ENCODE measurements around the gene HEPN1. TPM values are rescaled to one million over a fixed set of nuclear protein-coding genes. Genes with fewer than 3 reads are reported as not detected.

The HEPN1 gene
- total and polyA plus RNA-seq, 2 of the 8 experiments (the other 6 are each of a cell fraction or from before 2014, with no cell fraction given) = not detected

- H3K23ac ChIP-seq (ENCODE audit: insufficient read length) = no peak overlapping the region
- H4K91ac ChIP-seq (replicated peaks; ENCODE audit: insufficient read length, low read length) = no peak overlapping the region
- no peak overlapping the region for H2BK20ac ChIP-seq (ENCODE audit: low read length)
- no peak overlapping the region for H3K18ac ChIP-seq (ENCODE audit: extremely low read depth, low read length)
- POLR2A ChIA-PET (ENCODE audit: partially characterized antibody) = interaction anchor here (0.6 to 2.0 kb wide), 4 partner anchors 10 to 94 kb away, joined by 3 to 7 read pairs (median 4); partner anchors contain the start of gene ROBO4
- H3K4me1 ChIP-seq (replicated peaks in 1 of 4; ENCODE audit: control insufficient read depth in 3 of 4, insufficient read depth in 4 of 4, low read length in 3 of 4) = peaks cover 0 to 1% (median 0%) of the 10 kb centered on the region in 4 experiments; a peak in 2 of 7 replicates
- CTCF ChIA-PET (ENCODE audit: partially characterized antibody) = interaction anchor here (0.7 to 3.5 kb wide), 9 partner anchors 10 to 200 kb away, joined by 3 to 13 read pairs (median 3); partner anchors contain the start of gene ROBO4
- H3K4me2 ChIP-seq (ENCODE audit: insufficient read depth in 1 of 2, low read depth in 2 of 2, low read length in 2 of 2) = no peak overlapping the region
- H3K4me3 ChIP-seq (ENCODE audit: extremely low read depth in 1 of 4, insufficient read depth in 2 of 4, low read depth in 3 of 4, low read length in 4 of 4) = no peak overlapping the region
- H2AK5ac ChIP-seq (ENCODE audit: low read depth, low read length) = no peak overlapping the region
- H3K9me3 ChIP-seq (ENCODE audit: insufficient read depth in 2 of 2, low read depth in 1 of 2, low read length in 1 of 2) = no peaks in the 10 kb centered on the region
- 72% methylated on average over 3 of the region's 3 CpGs; no CpG with 5 or more reads in 1 of the 2 experiments for WGBS, 2 experiments (ENCODE audit: extremely low coverage in 1 of 2, insufficient coverage in 1 of 2, insufficient read length in 1 of 2, insufficient replicate concordance in 2 of 2, low coverage in 1 of 2, low lambda C conversion rate in 2 of 2, missing lambda C conversion rate in 1 of 2)
- H3K56ac ChIP-seq (replicated peaks; ENCODE audit: insufficient read length, low read depth, low read length) = no peak overlapping the region
- H3K23me2 ChIP-seq (ENCODE audit: low read depth, low read length) = no peaks in the 10 kb centered on the region
- no peaks in the 10 kb centered on the region for H4K20me1 ChIP-seq (replicated peaks in 1 of 2; ENCODE audit: control insufficient read depth in 1 of 2, insufficient read depth in 2 of 2, low read length in 2 of 2)
- no peak overlapping the region for H2AFZ ChIP-seq (ENCODE audit: low read length)
- FAIRE-seq (no peak), DNase-seq (ENCODE audit: low read depth in 1 of 2, low spot score in 2 of 2) (no peak)
- H3K79me1 ChIP-seq (ENCODE audit: low read depth, low read length) = no peaks in the 10 kb centered on the region
- H2BK12ac ChIP-seq (ENCODE audit: low read depth, low read length) = no peak overlapping the region
- peaks cover 0 to 3% (median under 1%) of the 10 kb centered on the region in 4 experiments; a peak in 2 of 7 replicates for H3K27me3 ChIP-seq (replicated peaks in 1 of 4; ENCODE audit: control insufficient read depth in 3 of 4, extremely low read depth in 1 of 4, insufficient read depth in 3 of 4, low read length in 3 of 4)
- no peak overlapping the region for H2BK5ac ChIP-seq (ENCODE audit: low read depth, low read length)
- H3K14ac ChIP-seq (ENCODE audit: insufficient read length) = no peak overlapping the region
- no peak overlapping the region for H3K4ac ChIP-seq (replicated peaks; ENCODE audit: insufficient read length, low read depth, low read length)
- no peak overlapping the region for H3K9ac ChIP-seq (replicated peaks in 1 of 4; ENCODE audit: extremely low read depth in 1 of 4, low read depth in 3 of 4, low read length in 3 of 4)
- H4K5ac ChIP-seq (ENCODE audit: insufficient read length, low read depth, low read length) = no peak overlapping the region
- H2BK120ac ChIP-seq (replicated peaks; ENCODE audit: low read depth, low read length) = no peak overlapping the region
- no peak overlapping the region for H2BK15ac ChIP-seq (ENCODE audit: low read length)
- H4K8ac ChIP-seq (ENCODE audit: extremely low read depth, insufficient read depth, low read length) = no peak overlapping the region
- no peak overlapping the region for H3K27ac ChIP-seq (ENCODE audit: low read depth, low read length)
- H3K79me2 ChIP-seq (ENCODE audit: control insufficient read depth in 1 of 2, insufficient read depth in 2 of 2, low read length in 2 of 2) = no peaks in the 10 kb centered on the region
- no peaks in the 10 kb centered on the region for H3K36me3 ChIP-seq (ENCODE audit: control insufficient read depth in 2 of 4, insufficient read depth in 4 of 4, low read length in 3 of 4)
- TF ChIP-seq ASH2L (IDR thresholded peaks at IDR 0.05; ENCODE audit: low read length) (no peak), KDM4A (IDR thresholded peaks at IDR 0.05; ENCODE audit: low read depth, low read length, severe bottlenecking) (no peak), CBX8 (IDR thresholded peaks at IDR 0.05; ENCODE audit: borderline replicate concordance, low read depth, low read length) (no peak), ZNF274 (IDR thresholded peaks at IDR 0.05; ENCODE audit: borderline replicate concordance, extremely low read depth, low read length) (no peak), E2F6 (IDR thresholded peaks at IDR 0.05) (no peak), RBBP5 (IDR thresholded peaks at IDR 0.05; ENCODE audit: borderline replicate concordance, low read depth, low read length) (no peak), SP2 (IDR thresholded peaks at IDR 0.05; ENCODE audit: low read length) (no peak), ATF3 (IDR thresholded peaks at IDR 0.05; ENCODE audit: insufficient read depth, low read depth, low read length) (no peak), SUZ12 (IDR thresholded peaks at IDR 0.05; ENCODE audit: low read length) (no peak), TAF1 (IDR thresholded peaks at IDR 0.05; ENCODE audit: low read depth, low read length) (no peak), MAFK (IDR thresholded peaks at IDR 0.05; ENCODE audit: low read depth, low read length) (no peak), HDAC6 (IDR thresholded peaks at IDR 0.05; ENCODE audit: low read depth, low read length) (no peak), EGR1 (IDR thresholded peaks at IDR 0.05; ENCODE audit: borderline replicate concordance, low read depth, low read length) (no peak)
These were observed 31.4 kb upstream of the HEPN1 start for GRCh38 chr11:124887667-124888013.
